HG03442 (cell line): ENCODE measurements around the gene STAMBP.
"Not testable (repeated sequence)": the region's sequence is repeated elsewhere in the genome, so short reads cannot be mapped to it uniquely, and the experiment has no call there.

ENCODE experiments used
- ATAC-seq: cut with Tn5 transposase; IDR thresholded peaks from one replicate; pipeline ENCODE4 v1.9.1; 2021; ENCODE audit warnings: mild to moderate bottlenecking, moderate library complexity; ENCODE audit not compliant: unreplicated experiment

STAMBP gene

DNA sequence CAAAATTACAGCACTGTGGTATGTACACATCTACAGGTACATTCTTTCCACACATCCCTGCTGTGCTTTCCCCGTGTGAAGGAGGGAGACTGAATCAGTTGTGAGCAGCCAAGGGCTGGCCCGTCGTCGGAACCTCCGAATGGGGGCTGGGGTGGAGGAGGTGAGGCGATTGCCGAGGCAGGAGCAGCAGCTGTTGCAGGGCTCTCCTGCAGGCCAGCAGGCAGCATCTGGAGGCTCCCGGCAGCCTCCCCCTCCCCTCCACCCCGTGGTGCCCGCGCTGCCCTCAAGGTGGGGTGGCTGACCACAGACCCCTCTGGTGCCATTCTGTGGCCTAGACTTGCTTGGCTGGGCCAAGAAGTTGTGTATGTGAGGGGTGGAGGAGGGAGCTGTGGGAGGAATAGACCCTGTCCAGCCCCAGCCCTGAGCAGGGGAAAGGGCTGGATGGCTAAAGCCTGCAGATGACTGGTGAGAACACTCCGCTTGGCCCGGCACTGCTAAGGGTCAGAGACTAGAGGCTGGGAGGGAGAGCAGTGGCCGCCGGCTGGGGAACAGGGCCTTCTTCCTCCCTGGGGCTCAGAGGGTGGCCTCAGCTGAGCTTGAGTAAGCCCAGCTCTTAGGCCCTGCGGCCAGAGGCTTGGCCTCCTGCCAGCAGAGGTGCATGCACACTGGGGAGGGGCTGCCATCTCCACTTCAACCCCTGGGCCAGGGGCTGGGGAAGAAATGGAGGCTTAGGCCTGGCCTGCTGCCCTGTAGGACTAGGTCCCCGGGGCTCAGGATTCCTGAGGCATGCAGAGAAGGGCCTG lies 7.6 kb downstream of the STAMBP start:
- ATAC-seq, result no peak

DNA sequence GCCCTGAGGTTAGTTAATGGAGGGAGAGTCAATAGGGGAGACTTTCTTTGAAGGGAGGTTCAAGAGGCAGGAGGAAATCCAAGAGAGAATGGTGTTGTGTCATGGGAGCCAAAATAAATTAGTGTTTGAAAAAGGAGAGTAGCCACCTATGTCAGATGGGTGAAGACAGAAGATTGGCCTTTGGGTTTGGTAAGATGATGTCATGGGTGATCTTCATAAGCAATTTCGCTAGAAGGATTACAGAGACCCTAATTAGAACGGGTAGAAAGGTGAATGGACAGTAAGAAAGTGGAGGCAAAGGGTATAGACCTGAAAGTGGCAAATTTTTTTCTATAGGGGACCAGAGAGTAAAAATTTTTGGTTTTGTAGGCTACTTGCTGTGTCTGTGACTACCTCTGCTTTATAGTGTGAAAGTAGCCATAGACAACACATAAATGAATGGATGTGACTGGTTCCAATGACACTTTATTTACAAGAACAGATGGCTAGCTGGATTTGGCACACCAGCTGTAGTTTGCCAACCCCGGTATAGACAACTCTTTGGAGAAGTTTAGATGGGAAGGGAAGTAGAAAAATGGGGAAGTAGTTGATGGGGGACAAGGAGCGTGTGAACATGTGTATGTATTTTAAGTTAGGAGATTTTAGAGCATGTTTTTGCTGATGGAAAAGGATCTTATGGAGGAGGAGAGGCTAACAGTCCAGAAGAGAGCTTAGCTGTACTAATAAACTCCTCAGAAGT lies 9.3 kb downstream of the STAMBP start:
- no peak for ATAC-seq

DNA sequence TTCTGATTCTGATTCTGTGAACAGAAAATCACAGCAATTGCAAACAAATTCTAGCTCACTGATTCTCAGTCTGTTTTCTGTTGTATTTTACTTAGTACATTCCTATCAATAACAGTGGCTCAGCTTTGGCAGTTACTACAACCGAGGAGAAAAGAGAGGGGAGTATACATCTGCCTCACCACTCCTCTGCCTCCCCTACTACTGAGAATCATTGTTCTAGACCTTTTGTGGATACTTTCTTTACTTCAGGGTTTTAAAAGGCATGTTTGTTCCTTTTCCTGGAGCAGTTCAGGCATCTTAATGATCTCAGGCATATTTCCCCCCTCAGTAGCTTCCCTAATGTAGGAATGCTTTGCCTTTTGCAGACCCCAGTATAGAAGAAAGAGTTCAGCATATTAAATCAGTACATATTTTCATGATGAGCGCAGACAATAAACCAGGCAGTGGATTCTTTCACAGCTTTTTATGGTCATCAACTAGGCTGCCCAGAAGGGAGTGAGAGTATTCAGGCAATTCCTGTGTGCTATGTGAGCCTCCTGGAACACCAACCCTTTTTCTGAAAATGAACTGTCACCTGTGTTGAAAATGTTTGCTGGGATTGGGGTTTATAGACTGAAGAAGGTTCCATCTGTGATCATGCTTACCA lies 10.3 kb downstream of the STAMBP start:
- no peak for ATAC-seq

DNA sequence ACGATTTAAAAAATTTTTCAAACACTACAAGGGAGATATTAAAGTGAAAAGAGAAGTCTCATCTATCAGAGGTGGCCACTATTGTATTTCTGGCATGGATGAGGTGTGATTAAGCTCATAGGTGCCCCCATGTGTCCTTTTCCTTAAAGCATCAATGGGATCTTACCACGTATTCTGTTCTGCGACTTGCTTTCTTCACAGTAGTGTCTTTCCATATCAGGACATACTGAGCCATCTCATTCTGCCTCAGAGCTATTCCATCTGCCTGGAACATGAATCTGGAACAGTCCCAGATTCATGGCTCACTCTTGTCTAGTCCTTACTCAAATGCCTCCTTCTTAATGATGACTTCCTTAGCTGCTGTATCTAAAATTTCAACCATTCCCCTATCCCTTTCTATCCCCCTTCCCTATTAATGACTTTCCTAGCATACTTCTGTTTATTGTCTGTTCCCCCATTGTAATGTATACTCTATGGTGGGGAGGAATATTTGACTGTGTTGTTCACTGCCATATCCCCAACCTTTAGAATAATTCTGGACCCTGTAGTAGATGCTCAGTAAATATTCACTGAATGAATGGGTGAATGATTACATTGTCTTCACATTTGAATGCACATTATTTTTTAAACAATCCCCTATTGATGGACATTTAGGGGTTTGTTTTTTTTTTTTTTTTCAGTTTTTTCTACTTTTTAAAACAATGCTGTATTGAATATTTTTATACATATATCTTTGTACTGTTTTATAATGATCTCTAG lies 11.1 kb downstream of the STAMBP start:
- ATAC-seq, result no peak

DNA sequence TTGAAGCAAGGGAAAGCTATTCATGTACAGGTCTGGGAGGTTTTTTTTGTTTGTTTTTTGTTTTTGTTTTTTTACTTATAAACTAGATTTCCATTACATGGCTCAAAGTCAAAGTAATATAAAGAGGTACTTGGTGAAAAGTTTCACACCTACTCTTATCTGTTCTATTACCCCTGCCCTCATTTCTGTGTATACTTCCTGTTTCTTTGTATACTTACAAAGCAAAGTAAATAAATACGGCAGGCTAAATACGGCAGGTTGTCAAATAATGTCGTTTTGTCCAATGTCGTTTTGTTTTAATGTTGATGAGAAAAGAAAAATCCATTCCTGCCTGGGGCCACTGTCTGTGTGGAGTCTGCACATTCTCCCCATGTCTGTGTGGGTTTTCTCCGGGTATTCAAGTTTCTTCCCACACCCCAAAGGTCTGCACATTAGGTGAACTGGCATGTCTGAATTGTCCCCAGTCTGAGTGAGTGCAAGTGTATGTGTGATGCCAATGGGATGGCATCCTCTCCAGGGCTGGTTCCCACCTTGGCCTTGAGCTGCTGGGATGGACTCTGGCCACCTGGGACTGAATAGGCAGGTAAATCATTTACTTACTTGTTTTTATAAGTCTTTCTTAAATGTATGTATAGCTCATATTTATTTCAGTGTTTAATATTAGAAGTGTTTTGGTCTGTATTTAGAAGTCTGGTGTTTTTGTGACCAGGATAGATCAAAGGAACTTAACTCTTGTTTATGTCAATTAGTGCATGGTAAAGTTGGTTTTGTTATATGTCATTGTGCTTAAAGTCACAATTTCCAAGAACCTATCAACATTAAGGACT lies 13.4 kb downstream of the STAMBP start:
- ATAC-seq, result no peak

DNA sequence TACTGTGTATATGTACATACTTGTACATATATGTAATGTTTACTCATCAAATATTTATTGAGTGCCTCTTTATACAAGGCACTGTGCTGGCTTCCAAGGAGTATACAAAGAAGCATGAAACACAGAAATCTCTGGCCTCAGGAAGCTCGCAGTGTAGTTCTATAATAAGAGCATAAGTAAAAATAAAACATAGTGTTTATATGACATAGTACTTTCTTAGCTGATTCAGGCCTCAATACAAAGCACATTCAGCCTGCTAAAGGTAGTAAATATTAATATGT lies 13.9 kb downstream of the STAMBP start:
- ATAC-seq, result no peak

DNA sequence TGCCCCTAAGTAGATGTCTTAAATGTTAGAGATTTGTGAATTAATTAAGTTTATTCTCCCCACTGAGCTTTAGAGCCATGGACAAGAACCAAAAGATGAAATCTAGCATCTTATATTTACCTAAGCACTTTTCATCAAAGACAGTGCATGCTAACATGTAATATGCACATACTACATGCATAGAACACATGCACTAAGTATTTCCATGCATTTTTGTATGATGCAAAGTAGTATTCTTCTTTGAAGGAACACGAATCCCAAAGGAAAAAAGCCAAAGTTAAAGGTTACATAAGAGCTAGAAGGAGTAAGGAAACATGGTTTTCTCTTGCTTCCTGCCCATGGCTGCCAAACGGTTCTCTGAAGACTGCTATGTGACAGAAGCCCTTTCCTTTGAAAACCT lies 15.3 kb downstream of the STAMBP start:
- no peak for ATAC-seq

DNA sequence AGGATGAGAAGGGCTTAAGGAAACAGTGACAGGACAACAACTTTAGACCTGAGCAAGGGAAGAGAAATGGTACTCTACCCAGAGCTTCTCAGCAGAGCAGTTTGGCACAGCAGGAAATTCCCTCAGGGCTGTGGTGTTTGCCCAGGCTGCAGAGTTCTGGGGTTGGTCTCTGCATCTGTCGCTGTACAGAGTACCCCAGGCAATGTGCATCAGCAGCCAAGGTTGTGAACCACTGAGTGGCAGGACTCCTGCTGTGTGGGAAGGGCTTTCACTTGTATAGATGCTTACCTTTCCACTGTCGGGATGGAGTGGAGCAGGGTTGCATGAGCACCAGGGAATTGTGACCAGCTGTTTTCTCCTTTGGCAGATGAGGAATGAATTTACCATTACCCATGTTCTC lies 21.2 kb downstream of the STAMBP start:
- ATAC-seq, result no peak

DNA sequence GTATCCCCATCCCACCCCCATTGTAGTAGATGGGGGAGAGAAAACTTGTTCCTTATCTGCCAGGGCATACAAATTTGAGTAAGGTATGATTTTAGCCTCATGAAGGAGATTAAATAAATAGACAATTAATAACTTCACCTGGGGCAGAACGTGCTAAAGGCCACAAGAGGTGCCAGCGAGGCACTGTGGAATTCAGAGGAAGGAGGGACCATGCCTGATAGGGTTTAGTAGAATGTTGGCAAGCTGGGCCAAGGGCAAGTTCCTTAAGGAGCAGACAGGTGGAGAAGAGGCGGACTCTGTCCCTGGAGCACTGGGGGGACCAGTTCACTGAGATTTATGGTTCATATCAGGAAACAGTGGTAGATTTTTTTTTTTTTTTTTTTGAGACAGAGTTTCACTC lies 22.5 kb downstream of the STAMBP start:
- ATAC-seq, result no peak

DNA sequence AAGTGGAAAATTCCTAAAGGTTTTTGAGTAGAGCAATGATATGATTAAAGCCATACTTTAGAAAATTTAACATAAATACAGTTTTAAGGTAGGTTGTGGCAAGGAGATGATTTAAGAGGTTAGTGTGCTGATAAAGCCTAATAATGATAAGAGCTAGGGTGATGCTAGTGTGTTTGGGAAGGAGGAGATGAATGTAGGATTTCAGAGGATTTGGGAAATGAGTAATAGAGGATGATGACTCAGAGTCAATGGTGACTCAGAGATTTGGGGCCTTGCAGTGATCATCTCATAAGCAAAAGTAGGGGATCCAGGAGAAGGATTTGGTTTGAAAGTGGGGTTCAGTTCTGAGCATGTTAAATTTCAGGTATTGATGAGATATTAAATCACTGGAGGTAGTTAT lies 23.3 kb downstream of the STAMBP start:
- ATAC-seq, result no peak

DNA sequence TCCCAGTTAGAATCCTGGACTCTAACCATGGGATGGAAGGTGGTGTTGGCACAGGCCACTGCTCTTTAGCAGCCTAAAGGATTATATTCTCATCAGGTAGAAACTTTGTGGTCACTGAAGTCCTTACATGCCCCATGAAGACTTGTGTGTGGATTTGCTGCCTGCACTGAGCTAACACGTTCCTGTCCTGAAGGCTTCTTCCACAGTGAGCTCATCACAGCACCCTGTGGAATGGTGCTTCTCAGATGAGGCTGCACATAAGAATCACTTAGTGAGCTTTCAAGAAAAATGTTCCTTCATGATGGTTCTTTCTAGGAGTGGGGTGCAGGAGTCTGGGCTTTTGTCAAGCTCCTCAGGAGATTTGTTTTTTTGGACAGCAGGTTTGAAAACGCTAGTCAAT lies 26.8 kb downstream of the STAMBP start:
- ATAC-seq, result no peak

DNA sequence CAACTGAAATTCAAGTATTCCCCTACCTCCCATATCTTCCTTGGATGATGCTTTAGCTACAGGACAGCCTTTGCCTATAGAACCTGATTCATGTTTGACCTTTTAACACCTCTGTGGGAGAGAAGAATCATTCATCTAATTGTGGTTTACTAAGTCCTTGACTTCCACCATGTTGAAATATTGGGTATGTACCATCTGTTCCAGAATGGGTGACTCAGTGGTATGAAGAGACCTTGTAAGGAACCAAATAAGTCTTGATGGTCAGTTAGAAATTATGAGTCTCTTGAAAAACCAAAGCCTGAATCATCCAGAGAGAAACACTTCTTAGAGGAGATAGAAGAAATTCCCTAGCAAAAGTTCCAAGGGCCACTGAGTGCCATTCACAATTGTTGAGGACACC lies 27.5 kb downstream of the STAMBP start:
- no peak for ATAC-seq

DNA sequence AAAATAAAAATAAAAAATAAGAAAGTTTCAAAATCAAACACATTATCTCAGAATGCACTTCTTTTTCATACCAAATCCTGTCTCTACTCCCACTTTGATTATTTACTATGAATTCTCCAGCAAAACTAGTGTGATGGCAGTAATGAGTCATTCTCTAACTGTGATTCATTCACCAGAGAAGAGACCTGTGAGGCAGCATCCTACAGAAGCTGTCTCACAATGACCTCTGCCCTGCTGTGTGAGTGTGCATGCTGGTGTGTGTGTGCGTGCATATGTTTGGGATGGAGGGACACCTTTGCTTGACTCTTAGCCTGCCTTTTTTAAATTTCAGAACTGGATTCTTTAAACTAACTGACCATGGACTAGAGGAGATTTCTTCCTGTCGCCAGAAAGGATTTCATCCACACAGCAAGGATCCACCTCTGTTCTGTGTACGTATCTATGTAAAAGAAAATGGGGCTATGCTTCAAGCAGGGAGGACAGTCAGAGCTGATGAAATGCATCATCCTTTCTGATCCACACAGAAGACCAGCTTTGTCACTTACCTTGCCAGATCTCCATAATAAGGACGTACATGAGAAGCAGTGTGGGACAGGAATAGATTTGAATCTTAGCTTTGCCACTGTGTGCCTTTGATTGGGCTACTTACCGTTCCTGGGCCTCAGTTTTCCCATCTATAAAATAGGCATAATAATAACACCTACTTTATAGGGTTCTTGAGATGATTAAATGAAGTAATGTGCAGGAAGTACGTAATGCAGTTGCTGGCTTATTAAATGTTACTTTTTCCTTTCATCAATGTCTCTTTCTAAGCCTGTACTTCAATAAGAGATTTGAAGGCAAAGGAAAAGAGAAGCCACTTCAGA lies 31.2 kb downstream of the STAMBP start:
- no peak for ATAC-seq

DNA sequence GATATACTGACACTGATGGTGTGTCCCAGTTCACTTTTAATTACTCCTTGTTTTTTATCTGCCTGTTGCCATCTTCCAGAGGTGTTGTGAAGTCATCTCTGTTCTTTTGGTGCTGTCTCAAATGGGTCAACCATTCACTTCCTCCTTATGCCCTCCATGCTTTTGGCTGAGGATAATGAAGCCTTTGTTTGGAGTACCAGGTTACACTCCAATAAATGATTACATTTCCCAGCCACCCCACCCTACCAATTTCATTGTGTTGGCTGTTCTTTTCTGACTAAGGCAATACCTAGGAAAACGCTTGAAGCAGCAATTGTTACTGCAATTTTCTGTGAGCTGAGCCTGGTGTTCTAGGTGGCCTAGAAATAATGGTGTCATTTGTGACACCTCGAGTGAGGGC lies 34.2 kb downstream of the STAMBP start:
- no peak for ATAC-seq

DNA sequence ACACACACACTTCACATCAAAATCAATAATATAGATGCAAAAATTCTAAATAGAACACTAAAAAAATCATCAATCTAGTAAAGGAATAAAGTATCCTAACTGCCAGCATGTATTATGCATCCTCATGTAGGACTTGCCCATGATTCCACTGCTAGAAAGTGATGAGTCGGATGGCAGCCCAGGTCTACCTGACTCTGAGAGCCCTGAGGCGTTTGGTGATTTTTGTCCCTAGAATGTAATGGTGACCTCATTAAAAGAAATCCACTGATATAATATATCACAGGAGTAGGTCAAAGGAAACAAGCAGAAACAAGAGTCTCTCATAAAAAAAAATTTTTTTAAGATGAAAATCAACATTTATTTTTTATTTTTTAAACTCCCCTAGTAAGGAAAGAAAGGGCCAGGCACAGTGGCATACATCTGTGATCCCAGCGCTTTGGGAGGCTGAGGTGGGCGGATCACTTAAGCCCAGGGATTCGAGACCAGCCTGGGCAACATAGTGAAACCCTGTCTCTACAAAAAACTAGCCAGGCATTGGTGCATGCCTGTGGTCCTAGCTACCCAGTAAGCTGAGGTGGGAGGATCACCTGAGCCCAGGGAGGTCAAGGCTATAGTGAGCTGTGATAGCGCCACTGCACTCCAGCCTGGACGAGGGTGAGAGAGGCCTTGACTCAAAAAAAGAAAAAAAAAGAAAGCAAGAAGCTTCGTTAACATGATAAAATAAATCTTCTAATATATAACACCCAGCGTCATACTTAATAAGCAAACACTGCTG lies 39.6 kb downstream of the STAMBP start:
- ATAC-seq, result no peak

DNA sequence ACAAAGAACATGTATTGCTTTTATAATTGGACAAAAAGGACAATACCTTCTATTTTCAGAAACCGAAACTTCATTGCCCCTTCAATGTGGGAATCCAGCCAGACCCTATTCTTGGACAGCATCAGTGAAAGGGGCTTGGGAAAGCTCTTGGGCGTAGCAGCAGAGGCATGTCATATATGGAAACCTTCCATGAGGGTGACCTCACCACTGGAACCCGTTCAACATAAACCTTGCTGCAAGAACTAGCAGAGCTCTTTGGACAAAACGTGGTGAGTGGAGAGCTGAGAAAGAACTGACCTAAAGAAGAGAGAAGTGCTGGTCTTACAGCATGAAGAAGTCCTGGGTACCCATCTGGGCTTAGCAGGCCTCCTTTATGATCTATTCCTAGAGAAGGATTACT lies 41.3 kb downstream of the STAMBP start:
- ATAC-seq, result no peak

DNA sequence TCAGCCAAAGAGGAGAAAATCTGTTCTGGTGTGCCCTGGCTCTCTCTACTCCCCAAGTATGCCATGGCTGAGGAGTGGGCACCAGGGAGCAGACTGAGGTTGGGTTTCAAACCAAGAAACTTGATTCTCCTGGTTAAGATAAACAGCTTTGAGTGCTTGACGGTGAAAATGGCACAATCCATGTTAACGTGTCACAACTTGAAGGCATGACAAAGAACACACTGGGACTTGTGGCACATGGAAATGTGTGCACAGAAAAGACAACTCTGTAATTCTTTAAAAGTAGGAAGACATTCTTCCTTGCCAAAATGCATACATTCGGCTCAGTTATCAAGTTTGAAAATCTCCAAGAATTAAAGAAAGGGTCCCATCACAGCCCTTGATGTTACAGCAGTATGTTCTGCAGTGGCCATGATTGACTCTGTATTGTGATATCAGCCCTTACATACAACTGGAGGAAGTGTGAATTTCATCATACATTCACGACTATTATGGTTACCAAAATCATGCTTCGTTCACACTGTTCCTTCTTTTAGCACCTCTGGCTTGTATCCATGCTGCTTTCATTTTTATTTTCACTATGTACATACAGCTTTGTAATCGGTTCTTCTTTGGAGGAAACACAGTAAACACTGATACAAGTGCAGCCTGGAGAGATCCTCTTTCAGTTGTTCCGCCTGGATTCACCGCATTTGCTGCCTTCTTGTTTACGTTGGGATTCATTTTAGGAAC lies 48.5 kb downstream of the STAMBP start:
- peak; percentile 58 for ATAC-seq

DNA sequence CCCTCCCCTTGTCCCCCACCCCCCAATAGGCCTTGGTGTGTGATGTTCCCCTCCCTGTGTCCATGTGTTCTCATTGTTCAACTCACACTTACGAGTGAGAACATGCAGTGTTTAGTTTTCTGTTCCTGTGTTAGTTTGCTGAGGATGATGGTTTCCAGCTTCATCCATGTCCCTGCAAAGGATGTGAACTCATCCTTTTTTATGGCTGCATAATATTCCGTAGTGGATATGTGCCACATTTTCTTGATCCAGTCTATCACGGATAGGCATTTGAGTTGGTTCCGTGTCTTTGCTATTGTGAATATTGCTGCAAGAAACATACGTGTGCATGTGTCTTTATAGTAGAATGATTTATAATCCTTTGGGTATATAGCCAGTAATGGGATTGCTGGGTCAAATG lies 49.2 kb downstream of the STAMBP start:
- ATAC-seq, result not testable (repeated sequence)
